Cardiac fibroblast (primary cell): ENCODE results near the gene KEL.

Source experiments
- DNase-seq, 2 donors: peaks; one replicate each; pipeline versions ENCODE4 v3.0.0 to v3.0.0-alpha.2; 2010; ENCODE audit warnings: low read depth in 2 of 2
- H3K4me3 ChIP-seq, 2 donors: replicated peaks in 1 of 2; 1 replicate in 1 of 2; 2 replicates in 1 of 2; pipeline ENCODE4 v1.5.1; 2011; ENCODE audit warnings: low read depth in 2 of 2, low read length in 2 of 2, mild to moderate bottlenecking in 2 of 2, moderate library complexity in 1 of 2
- CTCF ChIP-seq: IDR thresholded peaks from one replicate; pipeline ENCODE4 v1.5.1; 2011; ENCODE audit warnings: low read depth, mild to moderate bottlenecking, low read length, inconsistent platforms

Gene KEL

GRCh38 chr7:142945001-142945400 lies 17.2 kb downstream of the KEL start:
- no peak for TF ChIP-seq CTCF
- DNase-seq: no peak
- no peak overlapping the region for H3K4me3 ChIP-seq

- no peak for TF ChIP-seq CTCF
- no peak for DNase-seq
- H3K4me3 ChIP-seq: no peak overlapping the region
These were observed 18.4 kb downstream of the KEL start for GRCh38 chr7:142943706-142944268.

GRCh38 chr7:142942746-142943145 lies 19.4 kb downstream of the KEL start:
- TF ChIP-seq CTCF: no peak
- no peak overlapping the region for H3K4me3 ChIP-seq
- DNase-seq: no peak

- TF ChIP-seq CTCF: no peak
- H3K4me3 ChIP-seq: no peak overlapping the region
- DNase-seq: no peak
These were observed 20.6 kb downstream of the KEL start for GRCh38 chr7:142941541-142941940.

- DNase-seq: no peak
- no peak for TF ChIP-seq CTCF
- no peak overlapping the region for H3K4me3 ChIP-seq
These were observed 21.1 kb downstream of the KEL start for GRCh38 chr7:142940966-142941535.

GRCh38 chr7:142939226-142939910 lies 22.8 kb downstream of the KEL start, which contains the start of gene LLCFC1:
Gene LLCFC1 (plus strand): TSS chr7:142939484. CDS start chr7:142939622, 138 bp downstream.
- H3K4me3 ChIP-seq: no peak within 1 kb of the TSS
- DNase-seq: no peak
- peak; percentile 5 for TF ChIP-seq CTCF

GRCh38 chr7:142938611-142939010 lies 23.6 kb downstream of the KEL start:
- no peak overlapping the region for H3K4me3 ChIP-seq
- TF ChIP-seq CTCF: no peak
- no peak for DNase-seq
